GM18507 (cell line): ENCODE data around the gene CFD.

Experiments used
- DNase-seq: peaks from one replicate; pipeline ENCODE4 v3.0.0; 2011; ENCODE audit warnings: low read depth; ENCODE audit not compliant: insufficient read length; ENCODE audit errors: extremely low spot score
- FAIRE-seq: peaks from 2 replicates; lab custom pipeline; 2011; peaks lifted over from hg19 to GRCh38; lab: Jason Lieb, UNC

The CFD gene

DNA sequence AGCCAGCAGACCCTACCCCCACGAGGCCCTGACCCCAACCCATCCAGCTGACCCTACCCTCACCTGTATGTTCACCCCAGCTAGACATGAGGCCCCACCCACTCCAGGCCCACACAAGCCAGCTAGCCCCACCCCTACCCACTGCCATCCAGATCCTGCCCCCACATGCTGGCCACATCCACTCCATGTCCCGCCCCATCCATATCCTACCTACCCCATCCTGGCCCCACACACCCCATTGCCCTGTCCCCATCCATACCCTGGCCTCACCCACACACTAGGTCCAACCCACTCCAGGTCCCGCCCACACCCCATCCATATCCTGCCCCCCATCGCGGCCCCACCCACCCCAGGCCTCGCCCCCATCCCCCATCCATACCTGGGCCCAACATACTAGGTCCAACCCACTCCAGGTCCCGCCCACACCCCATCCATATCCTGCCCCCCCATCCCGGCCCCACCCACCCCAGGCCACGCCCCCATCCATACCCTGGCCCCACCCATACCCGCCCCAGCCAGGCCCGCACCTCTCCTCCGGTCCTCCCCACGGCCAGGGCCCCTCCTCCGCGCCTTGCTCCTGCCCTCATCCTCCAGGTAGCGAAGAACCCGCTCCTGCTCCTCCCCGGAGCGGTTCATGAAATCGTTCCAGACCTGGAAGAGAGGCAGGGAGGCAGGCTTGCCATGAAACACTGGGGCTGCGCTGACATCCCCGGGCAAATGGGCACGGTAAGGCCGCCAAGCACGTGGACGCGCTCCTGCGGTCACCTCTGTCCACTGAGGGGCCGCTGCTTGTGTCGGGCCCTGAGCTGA lies 41.0 kb downstream of the CFD start:
- no peak for DNase-seq
- no peak for FAIRE-seq

GRCh38 chr19:901216-902092 lies 42.0 kb downstream of the CFD start:
- no peak for DNase-seq
- no peak for FAIRE-seq

DNA sequence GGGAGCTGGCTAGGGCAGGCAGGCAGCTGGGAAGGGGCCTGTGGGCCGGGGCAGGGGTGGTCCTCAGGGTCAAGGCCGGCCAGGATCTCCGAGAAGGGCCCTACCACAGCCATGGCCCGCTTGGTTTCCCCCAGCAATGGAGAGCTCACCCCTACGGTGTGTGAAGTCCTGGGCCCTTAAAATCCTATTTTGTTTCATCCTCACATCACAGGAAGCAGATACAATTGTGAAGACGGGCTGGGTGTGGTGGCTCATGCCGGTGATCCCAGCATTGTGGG lies 42.6 kb downstream of the CFD start:
- FAIRE-seq (no peak), DNase-seq (no peak)

DNA sequence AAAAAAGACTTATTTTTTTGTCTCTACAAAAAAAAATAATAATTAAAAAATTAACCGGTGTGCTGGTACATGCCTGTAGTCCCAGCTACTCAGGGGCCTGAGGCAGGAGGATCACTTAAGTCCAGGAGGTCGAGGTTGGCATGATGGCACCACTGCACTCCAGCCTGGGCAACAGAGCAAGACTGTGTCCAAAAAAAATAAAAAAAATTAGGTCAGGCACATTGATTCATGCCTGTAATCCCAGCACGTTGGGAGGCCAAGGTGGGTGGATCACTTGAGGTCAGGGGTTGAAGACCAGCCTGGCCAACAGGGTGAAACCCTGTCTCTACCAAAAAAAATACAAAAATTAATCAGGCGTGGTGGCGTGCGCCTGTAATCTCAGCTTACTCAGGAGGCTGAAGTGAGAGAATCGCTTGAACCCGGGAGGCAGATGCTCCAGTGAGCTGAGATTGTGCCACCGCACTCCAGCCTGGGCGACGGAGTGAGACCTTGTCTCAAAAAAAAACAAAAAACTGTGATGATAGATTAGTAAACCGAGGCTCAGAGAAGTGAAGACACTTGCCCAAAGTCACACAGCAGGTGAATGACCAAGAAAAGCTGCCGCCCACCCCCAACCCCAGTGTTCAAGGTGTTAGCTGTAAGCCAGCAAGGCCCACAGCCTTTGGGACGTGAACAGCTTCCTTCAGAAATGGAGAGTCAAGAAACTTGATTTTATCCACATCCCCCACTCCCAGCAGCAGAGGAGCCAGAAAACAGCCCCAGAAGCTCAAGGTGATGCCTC lies 43.2 kb downstream of the CFD start:
- FAIRE-seq = no peak
- no peak for DNase-seq

DNA sequence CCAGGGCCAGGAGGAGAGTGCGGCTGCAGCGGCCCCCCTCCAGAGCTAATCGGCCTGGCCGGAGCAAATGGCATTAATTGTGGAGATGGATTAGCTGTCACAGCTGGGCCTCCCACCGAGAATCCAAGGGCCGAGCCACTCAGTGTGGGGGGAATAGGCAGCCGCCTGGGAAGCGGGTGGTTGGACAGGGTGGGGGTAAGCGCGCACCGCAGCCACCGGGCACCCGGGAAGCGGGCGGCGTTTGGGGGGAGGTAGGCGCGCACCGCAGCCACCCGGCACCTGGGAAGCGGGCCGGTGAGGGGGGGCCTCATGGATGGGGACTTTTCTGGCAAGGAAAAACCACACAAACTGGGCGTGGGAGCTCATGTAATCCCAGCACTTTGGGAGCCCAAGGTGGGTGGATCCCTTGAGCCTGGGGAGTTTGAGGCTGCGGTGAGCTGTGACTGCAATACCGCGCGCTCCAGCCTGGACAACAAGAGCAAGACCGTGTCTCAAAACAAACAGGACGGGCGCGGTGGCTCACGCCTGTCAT lies 43.9 kb downstream of the CFD start:
- FAIRE-seq (no peak), DNase-seq (no peak)

GRCh38 chr19:904545-904944 lies 45.1 kb downstream of the CFD start:
- no peak for FAIRE-seq
- no peak for DNase-seq

- no peak for DNase-seq
- peak; percentile 46 for FAIRE-seq
These were observed 47.0 kb downstream of the CFD start for GRCh38 chr19:906480-906879.

- FAIRE-seq (no peak), DNase-seq (no peak)
These were observed 47.9 kb downstream of the CFD start for GRCh38 chr19:907183-907853.

- no peak for FAIRE-seq
- DNase-seq = no peak
These were observed 52.0 kb downstream of the CFD start for GRCh38 chr19:911197-912033.

- FAIRE-seq (no peak), DNase-seq (no peak)
These were observed 53.0 kb downstream of the CFD start for GRCh38 chr19:912181-913079.
